HUES64 (cell line): ENCODE results near the gene NEK11.
"Not testable (repeated sequence)": the region's sequence is repeated elsewhere in the genome, so short reads cannot be mapped to it uniquely, and the experiment has no call there.

ENCODE experiments used
- H3K27ac ChIP-seq: 2 replicates; pipeline ENCODE4 v1.7.0; 2013; ENCODE audit warnings: low read depth, low read length, inconsistent platforms
- H3K27me3 ChIP-seq: 2 replicates; pipeline ENCODE4 v1.6.1; 2013; ENCODE audit warnings: mild to moderate bottlenecking, low read length; ENCODE audit not compliant: insufficient read depth
- H3K36me3 ChIP-seq: 2 replicates; pipeline ENCODE4 v1.6.1; 2013; ENCODE audit warnings: mild to moderate bottlenecking, low read length; ENCODE audit not compliant: insufficient read depth
- H3K4me1 ChIP-seq: 2 replicates; pipeline ENCODE4 v1.6.1; 2013; ENCODE audit warnings: mild to moderate bottlenecking, low read length, moderate library complexity; ENCODE audit not compliant: insufficient read depth
- H3K4me3 ChIP-seq: 2 replicates; pipeline ENCODE4 v1.5.1; 2013; ENCODE audit warnings: mild to moderate bottlenecking, low read length, moderate library complexity
- H3K9ac ChIP-seq: 2 replicates; pipeline ENCODE4 v1.6.1; 2013; ENCODE audit warnings: mild to moderate bottlenecking, low read depth, low read length
- H3K9me3 ChIP-seq: 2 replicates; pipeline ENCODE4 v1.6.1; 2013; ENCODE audit warnings: low read depth, low read length; ENCODE audit not compliant: insufficient read depth
- WGBS: fragments of 150-250, 120-280 bp; methylation state at CpG from one replicate; pipeline ENCODE4 v1.1.7; 2013; ENCODE audit warnings: missing lambda C conversion rate; 5-methylcytosine and 5-hydroxymethylcytosine counted together

Gene NEK11

GRCh38 chr3:131361464-131362421 is 335.1 kb downstream of the NEK11 start:
- peak overlapping the region; percentile 85 for H3K9ac ChIP-seq
- H3K4me1 ChIP-seq = 0 out of 2 replicates have a peak, but pooled peaks cover 3% of the 10 kb centered on the region
- peak overlapping the region; percentile 74 for H3K27ac ChIP-seq
- H3K36me3 ChIP-seq = no peaks in the 10 kb centered on the region; the same call in 1 of the 2 replicates
- H3K9me3 ChIP-seq = no peaks in the 10 kb centered on the region
- peak overlapping the region; percentile 73 for H3K4me3 ChIP-seq
- no peaks in the 10 kb centered on the region for H3K27me3 ChIP-seq
- WGBS = 10% methylated on average over 64 of the region's 64 CpGs

- Histone ChIP-seq H3K9me3 (peaks cover 8% of the 10 kb centered on the region; the same call in 1 of the 2 replicates), H3K27me3 (no peaks in the 10 kb centered on the region), H3K36me3 (no peaks in the 10 kb centered on the region; the same call in 1 of the 2 replicates), H3K4me1 (0 out of 2 replicates have a peak, but pooled peaks cover 3% of the 10 kb centered on the region), H3K27ac (no peak overlapping the region), H3K4me3 (no peak overlapping the region), H3K9ac (no peak overlapping the region)
- WGBS = 91% methylated on average over 1 of the region's 3 CpGs
These were observed 336.6 kb downstream of the NEK11 start for GRCh38 chr3:131363275-131363674.

- Histone ChIP-seq H3K9me3 (peaks cover 8% of the 10 kb centered on the region; the same call in 1 of the 2 replicates), H3K27ac (no peak overlapping the region), H3K4me1 (no peaks in the 10 kb centered on the region), H3K4me3 (no peak overlapping the region), H3K27me3 (no peaks in the 10 kb centered on the region), H3K36me3 (peaks cover 7% of the 10 kb centered on the region), H3K9ac (no peak overlapping the region)
- WGBS = 95% methylated on average over 10 of the region's 10 CpGs
These were observed 344.4 kb downstream of the NEK11 start for GRCh38 chr3:131370935-131371687.

- no peaks in the 10 kb centered on the region for H3K4me1 ChIP-seq
- no peak overlapping the region for H3K4me3 ChIP-seq
- H3K27ac ChIP-seq = no peak overlapping the region
- WGBS = 96% methylated on average over 2 of the region's 2 CpGs
- no peak overlapping the region for H3K9ac ChIP-seq
- no peaks in the 10 kb centered on the region for H3K27me3 ChIP-seq
- peaks cover 7% of the 10 kb centered on the region for H3K36me3 ChIP-seq
- peaks cover 8% of the 10 kb centered on the region; the same call in 1 of the 2 replicates for H3K9me3 ChIP-seq
These were observed 345.0 kb downstream of the NEK11 start for GRCh38 chr3:131371688-131372066.

GRCh38 chr3:131374741-131375140 is 348.1 kb downstream of the NEK11 start:
- no peak overlapping the region for H3K27ac ChIP-seq
- H3K9me3 ChIP-seq = no peaks in the 10 kb centered on the region; the same call in 1 of the 2 replicates
- no peaks in the 10 kb centered on the region for H3K4me1 ChIP-seq
- peaks cover 7% of the 10 kb centered on the region; the same call in 1 of the 2 replicates for H3K36me3 ChIP-seq
- no peak overlapping the region for H3K4me3 ChIP-seq
- WGBS = 100% methylated on average over 2 of the region's 2 CpGs
- no peak overlapping the region for H3K9ac ChIP-seq
- H3K27me3 ChIP-seq = no peaks in the 10 kb centered on the region

GRCh38 chr3:131380821-131381444 is 354.3 kb downstream of the NEK11 start:
- Histone ChIP-seq H3K36me3 (peaks cover 14% of the 10 kb centered on the region), H3K9ac (peak overlapping the region; percentile 76), H3K4me3 (peak overlapping the region; percentile 92)
- H3K27ac ChIP-seq, H3K27me3 ChIP-seq, H3K9me3 ChIP-seq, H3K4me1 ChIP-seq: not testable (repeated sequence)
- 21% methylated on average over 16 of the region's 16 CpGs for WGBS

GRCh38 chr3:131381445-131382291 is 355.0 kb downstream of the NEK11 start, which contains the start of gene NUDT16:
TSS of gene NUDT16 (plus strand) at chr3:131381774. CDS start at chr3:131381805, 31 bp downstream.
- peak within 1 kb of the TSS; percentile 49; the same call in 1 of the 2 replicates for H3K27ac ChIP-seq

GRCh38 chr3:131386429-131387165 is 359.9 kb downstream of the NEK11 start:
- H3K4me3 ChIP-seq = no peak overlapping the region
- no peaks in the 10 kb centered on the region for H3K4me1 ChIP-seq
- H3K36me3 ChIP-seq = peaks cover 18% of the 10 kb centered on the region
- H3K9me3 ChIP-seq = no peaks in the 10 kb centered on the region
- no peak overlapping the region for H3K9ac ChIP-seq
- whole genome bisulfite sequencing = 95% methylated on average over 6 of the region's 6 CpGs
- no peak overlapping the region for H3K27ac ChIP-seq
- no peaks in the 10 kb centered on the region for H3K27me3 ChIP-seq

More at GRCh38 chr3:131381445-131382291, 355.0 kb downstream of the NEK11 start, which contains the start of gene NUDT16:
- no peaks in the 10 kb centered on the region for H3K27me3 ChIP-seq
- peak within 1 kb of the TSS; percentile 76 for H3K9ac ChIP-seq
- H3K4me3 ChIP-seq = peak within 1 kb of the TSS; percentile 92
- peaks cover 18% of the 10 kb centered on the region for H3K36me3 ChIP-seq
- 1% methylated on average over 73 of the region's 73 CpGs for WGBS
- H3K9me3 ChIP-seq = no peaks in the 10 kb centered on the region
- H3K4me1 ChIP-seq = no peaks in the 10 kb centered on the region

GRCh38 chr3:131387796-131388489 is 361.3 kb downstream of the NEK11 start:
- WGBS = 75% methylated on average over 1 of the region's 1 CpG
- H3K27ac ChIP-seq = no peak overlapping the region

More at GRCh38 chr3:131387796-131388489, 361.3 kb downstream of the NEK11 start:
- H3K4me1 ChIP-seq = no peaks in the 10 kb centered on the region
- H3K9ac ChIP-seq = no peak overlapping the region
- no peaks in the 10 kb centered on the region for H3K27me3 ChIP-seq
- peaks cover 18% of the 10 kb centered on the region for H3K36me3 ChIP-seq
- no peak overlapping the region for H3K4me3 ChIP-seq
- no peaks in the 10 kb centered on the region for H3K9me3 ChIP-seq
